ENCODE measurements around the gene MRC2. TPM values are rescaled to one million over a fixed set of nuclear protein-coding genes. Genes with fewer than 3 reads are reported as not detected.

Gene MRC2
- total RNA-seq, 1 donor from 2014 or later, result 87.4 TPM

DNA sequence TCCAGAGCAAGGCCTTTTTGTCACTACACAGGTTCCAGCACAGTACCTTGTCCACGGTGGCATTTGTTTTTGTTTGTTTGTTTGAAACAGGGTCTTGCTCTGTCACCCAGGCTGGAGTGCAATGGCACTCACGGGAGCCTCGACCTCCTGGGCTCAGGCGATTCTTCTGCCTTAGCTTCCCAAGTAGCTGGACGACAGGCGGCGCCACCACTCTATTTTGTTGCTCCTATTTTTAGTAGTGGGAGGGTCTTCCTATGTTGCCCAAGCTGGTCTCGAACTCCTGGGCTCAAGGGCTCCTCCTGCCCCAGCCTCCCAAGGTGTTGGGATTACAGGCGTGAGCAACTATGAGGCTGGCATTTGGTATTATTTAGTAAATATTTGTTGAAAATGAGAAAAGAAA, 10.3 kb downstream of the MRC2 start:
- DNase-seq (ENCODE audit: low spot score), result no peak

DNA sequence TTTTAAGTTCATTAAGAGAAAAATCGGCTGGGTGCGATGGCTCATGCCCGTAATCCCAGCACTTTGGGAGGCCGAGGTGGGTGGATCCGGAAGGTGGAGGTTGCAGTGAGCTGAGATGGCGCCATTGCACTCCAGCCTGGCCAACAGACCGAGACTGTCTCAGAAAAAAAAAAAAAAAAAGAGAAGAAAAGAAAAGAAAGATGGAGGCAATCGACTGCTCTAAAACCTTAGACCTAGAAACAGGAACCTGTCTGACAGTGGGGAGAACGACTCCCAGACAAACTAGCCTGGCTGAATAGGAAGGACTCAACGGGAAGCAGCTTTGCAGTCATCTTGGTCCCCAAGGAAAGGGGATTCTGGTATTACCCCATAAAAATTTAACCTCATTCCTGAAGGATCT, 13.7 kb downstream of the MRC2 start:
- DNase-seq (ENCODE audit: low spot score), result no peak

- no peak for DNase-seq (ENCODE audit: low spot score)
Measured at GRCh38 chr17:62641951-62642350, 14.5 kb downstream of the MRC2 start.

DNA sequence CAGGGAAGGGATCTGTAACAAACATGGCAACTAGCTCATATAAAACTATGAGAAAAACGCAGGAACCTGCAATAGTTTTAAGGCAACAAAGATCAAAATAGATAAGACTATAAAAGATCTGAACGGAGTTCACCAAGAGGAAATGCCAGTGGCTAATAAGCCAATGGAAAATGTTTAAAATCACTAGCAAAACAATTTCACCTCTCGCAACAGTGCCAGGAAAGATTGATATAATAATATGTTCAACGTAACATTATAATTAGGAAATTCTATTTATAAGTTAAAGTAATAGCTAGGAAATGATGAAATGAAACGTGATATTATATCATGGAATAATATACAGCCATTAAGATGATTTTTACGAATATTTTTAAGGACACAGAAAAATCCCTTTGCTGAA, 16.0 kb downstream of the MRC2 start:
- DNase-seq (ENCODE audit: low spot score), result no peak

- no peak for DNase-seq (ENCODE audit: low spot score)
Measured at GRCh38 chr17:62644487-62645173, 17.2 kb downstream of the MRC2 start.

DNA sequence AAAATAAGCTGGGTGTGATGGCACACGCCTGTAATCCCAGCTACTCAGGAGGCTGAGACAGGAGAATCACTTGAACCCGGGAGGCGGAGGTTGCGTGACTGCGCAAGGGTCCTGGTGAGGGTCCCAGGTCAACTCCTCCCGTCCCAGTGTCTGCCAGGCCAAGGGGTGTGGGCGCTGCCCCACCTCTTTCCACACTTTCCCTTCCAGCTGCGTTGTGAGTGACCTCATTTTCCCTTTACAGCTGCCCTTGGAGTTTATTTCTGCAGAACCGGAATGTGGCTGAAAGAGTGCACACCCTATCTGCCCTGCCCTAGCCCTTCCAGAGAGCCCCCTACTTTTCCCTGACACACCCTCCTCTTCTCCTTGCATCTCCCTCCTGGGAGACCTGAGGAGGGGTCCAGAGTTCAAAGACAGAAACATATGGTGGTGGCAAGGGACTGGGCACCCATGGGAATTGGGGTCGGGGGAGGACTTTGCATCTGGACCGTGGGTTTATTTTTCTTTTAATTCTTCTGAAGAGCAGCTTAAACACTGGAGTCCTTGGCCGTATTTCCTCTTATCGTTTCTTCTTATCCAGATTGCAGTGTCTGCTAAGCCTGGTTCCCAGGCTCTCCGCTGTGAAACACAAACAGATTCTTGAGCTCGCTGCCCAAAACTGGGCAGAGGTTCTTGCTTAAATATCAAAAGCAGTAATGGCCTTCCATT, 20.9 kb downstream of the MRC2 start:
- no peak for DNase-seq (ENCODE audit: low spot score)

DNA sequence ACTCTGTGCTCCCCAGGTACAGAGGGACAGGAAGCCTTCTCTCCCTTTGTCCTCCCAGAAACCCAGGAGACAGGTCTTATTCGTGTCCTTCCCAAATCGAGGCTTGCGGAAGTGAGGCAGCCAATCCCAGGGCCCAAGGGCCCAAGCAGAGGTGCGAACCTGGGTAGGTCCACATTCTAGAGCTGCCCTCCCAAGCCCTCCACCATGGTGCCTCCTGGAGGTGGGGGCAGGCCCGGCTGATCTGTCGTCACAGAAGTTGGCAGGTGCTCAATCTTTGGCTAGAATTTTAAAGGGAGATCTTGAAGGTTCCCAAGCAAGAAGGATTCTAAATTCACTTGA, 21.5 kb downstream of the MRC2 start:
- DNase-seq (ENCODE audit: low spot score), result no peak

DNA sequence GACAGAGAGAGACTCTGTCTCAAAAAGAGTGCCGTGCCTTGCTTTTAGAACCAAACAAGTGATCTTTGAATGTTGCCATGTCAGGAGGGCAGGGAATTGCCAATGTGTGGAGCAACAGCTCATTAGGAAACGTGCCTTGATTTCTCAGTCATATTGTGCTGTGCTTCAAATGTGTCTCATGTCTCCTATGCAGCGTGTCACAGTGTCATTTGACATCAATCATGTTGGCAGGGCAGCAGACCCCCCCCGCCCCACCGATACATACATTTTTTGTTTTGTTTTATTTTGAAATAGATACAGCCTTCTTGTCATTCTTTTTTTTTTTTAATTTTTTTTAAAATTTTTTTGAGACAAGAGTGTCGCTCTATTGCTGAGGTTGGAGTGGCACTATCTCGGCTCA, 22.1 kb downstream of the MRC2 start:
- no peak for DNase-seq (ENCODE audit: low spot score)

DNA sequence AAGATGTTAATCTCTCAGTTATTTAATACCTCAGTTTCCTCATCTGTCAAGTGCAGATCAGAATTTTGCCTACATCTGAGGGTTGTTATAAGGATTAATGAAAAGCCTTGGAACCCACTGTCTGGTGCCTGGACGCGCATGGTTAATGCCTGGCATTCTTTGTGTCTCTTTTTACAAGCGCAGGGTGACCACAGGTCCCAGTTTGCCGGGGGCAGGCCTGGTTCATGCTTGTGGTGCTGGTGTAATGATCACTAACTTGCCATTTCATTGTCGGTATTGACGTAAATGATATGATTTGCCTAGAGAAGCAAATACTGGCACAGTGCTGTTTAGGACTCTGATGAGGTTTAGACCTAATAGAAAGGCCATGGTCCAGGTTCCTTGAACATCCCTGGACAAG, 23.1 kb downstream of the MRC2 start:
- no peak for DNase-seq (ENCODE audit: low spot score)

DNA sequence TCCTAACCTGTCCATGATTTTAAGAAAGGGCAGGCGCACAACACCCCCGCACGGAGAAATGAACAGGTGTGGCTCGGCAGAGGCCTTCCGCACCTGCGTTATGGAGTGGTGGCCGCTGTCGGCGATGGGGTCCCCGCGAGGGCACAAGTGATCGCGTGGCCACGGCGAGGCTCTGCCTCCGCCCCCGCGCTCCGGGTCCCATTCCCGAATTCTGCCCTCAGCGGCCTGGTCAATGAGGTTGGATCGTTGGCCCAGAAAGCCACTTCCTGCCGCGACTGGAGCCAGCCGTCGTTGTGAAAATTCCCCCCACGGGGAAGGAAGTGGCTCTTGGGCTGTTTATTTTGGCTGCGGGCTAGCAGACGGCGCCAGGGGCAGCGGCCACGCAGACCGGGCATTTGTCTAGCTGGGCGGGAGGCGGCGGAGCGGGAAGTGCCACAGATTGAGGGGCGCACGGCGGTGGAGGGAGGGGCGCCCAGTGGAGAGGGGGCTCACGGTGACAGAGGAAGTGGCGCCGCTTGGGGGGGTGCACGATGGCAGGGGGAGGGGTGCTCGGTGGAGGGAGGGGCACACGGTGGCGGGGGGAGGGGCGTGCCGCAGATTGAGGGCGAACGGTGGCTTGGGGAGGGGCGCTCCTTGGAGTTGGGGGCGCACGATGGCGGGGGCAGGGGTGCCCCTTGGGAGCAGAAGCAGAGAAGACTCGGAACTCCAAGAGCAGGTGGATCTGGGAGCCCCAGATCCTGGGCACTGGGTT, 25.0 kb downstream of the MRC2 start:
- DNase-seq (ENCODE audit: low spot score), result peak; percentile 57

DNA sequence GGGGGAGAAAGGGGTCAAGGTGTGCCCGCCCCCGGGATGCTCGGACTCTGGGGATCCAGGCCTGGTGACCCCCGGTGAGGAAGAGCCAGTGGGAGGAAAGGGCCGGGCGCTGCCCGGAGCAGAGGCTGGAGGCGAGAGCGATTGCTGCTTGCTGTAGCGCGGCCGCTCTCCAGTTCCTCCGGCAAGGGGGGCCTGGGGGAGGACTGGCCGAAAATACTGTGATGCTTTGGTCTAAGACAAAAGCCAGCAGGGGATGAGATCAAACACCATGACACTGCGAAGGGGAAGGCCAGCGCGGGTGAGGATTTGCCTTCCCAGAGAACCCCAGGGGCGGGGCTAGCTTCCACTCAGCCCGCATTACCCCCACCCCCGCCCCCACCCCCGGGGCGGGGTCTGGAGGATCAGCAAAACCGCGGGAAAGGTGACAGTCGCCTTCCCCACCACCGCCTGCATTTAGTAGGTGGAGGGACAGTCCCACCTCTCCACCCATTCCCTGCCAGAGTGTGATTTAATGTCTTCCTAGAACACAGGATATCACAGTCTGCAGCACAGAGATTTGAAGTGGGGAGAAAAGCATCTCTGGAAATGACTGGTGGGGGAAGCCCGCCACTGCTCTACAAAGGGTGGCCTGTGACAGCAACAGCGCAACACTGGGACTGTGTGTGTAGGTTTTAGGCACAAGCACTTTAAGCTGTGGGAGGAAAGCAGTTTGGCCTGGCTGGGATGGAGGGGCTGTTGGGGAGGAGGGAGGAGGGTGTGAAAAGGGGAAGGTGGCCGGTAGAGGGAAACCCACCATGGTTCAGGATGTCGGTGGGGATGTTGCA, 25.7 kb downstream of the MRC2 start:
- peak; percentile 43 for DNase-seq (ENCODE audit: low spot score)

GRCh38 chr17:62653826-62654761, 26.6 kb downstream of the MRC2 start:
- DNase-seq (ENCODE audit: low spot score), result peak; percentile 37

GRCh38 chr17:62655656-62656055, 28.2 kb downstream of the MRC2 start:
- no peak for DNase-seq (ENCODE audit: low spot score)

DNA sequence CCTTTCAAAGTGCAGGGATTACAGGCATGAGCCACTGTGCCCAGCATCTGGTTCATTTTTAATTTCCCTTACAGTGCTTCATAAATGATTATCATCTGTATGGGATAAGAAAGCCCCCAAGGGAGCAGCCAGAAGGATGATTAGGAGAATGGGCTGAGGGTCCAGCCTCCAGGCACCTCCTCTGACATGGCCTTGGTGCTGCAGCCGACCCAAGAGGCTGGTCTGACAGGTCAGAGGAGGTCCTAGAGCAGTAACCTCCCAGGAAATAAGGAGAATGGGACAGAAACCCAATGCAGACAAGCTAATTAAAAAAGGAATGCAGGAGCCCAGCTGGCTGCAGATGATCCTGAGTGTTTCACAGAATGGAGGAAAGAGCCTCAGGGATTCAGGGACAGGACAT, 29.0 kb downstream of the MRC2 start:
- no peak for DNase-seq (ENCODE audit: low spot score)

GRCh38 chr17:62657145-62657665, 29.7 kb downstream of the MRC2 start:
- no peak for DNase-seq (ENCODE audit: low spot score)

- DNase-seq (ENCODE audit: low spot score), result no peak
Measured at GRCh38 chr17:62657690-62658089, 30.2 kb downstream of the MRC2 start.

DNA sequence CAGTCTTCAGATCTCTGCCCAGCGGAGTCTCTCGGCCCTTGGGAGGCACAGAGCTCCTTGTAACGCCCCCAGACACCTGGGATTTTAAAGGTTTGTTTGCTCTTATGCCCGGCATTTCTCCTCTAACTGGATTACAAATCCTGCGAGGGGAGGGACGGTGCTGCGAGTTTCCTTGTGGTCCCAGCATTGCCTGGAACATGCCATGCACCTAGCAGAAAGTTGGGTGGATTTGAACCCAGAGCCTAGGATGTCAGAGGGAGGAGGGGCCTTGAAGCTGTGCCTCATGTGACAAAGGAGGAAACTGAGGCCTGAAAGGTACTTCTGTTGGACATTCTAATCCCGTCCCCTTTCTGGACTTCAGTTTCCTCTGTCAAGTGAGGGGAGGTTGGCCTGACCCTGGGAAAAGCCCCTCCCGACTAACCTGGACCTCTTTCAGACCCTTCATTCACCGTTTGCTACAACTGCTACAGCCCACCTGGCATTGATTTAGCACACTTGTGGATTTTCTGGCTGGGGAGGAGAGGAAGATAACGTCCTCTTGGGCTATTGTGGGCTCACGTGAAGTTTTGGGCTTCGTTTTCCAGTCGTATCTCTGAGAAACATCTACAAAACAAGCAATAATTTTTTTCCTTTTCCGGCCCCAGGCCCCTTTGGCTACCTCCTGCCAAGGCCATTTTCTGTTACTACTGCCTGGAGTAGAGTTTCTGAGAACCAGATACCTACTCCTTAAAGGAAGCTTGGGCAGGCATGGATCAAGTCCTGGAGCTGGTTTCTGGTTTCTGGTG, 30.9 kb downstream of the MRC2 start:
- no peak for DNase-seq (ENCODE audit: low spot score)

GRCh38 chr17:62660629-62661118, 33.2 kb downstream of the MRC2 start:
- DNase-seq (ENCODE audit: low spot score), result no peak

DNA sequence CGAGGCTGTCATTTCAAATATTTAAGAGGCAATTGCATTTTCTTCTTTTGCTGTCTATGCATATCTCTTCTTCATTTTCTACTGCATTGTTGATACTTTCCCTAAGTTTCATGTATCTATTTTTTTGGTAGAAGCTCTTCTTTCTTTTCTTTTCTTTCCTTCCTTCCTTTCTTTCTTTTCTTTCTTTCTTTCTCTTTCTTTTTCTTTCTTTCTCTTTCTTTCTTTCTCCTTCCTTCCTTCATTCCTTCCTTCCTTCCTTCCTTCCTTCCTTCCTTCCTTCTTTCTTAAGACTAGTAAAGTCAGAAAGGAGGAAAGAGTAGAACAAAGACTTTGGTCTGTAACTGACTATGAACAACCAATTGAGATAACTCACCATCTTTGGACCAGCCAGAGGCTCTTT, 33.9 kb downstream of the MRC2 start:
- DNase-seq (ENCODE audit: low spot score), result no peak

- no peak for DNase-seq (ENCODE audit: low spot score)
Measured at GRCh38 chr17:62662855-62663254, 35.4 kb downstream of the MRC2 start.
